Epithelial cell of esophagus (primary cell): ENCODE data around the gene ZMIZ1.

Source experiments
- DNase-seq: peaks from one replicate; pipeline ENCODE4 v3.0.0; 2010; ENCODE audit warnings: low read depth
- H3K4me3 ChIP-seq: 2 replicates; pipeline ENCODE4 v1.5.1; 2011; ENCODE audit warnings: mild to moderate bottlenecking, low read length, control low read depth
- CTCF ChIP-seq: IDR thresholded peaks from 2 replicates; pipeline ENCODE4 v1.5.1; 2011; ENCODE audit warnings: low read depth, mild to moderate bottlenecking, low read length, control low read depth, inconsistent platforms; ENCODE audit not compliant: insufficient read depth; ENCODE audit errors: missing control alignments

Gene ZMIZ1

GRCh38 chr10:79053481-79054202, 15.1 kb upstream of the ZMIZ1 start:
- H3K4me3 ChIP-seq = no peak overlapping the region
- no peak for TF ChIP-seq CTCF
- DNase-seq = no peak

GRCh38 chr10:79054203-79055099, 14.3 kb upstream of the ZMIZ1 start:
- no peak for TF ChIP-seq CTCF
- H3K4me3 ChIP-seq = no peak overlapping the region
- DNase-seq = no peak

- TF ChIP-seq CTCF = no peak
- no peak for DNase-seq
- H3K4me3 ChIP-seq = no peak overlapping the region
Measured at GRCh38 chr10:79055100-79055782, 13.5 kb upstream of the ZMIZ1 start.

GRCh38 chr10:79055892-79056291, 12.9 kb upstream of the ZMIZ1 start:
- no peak overlapping the region for H3K4me3 ChIP-seq
- no peak for TF ChIP-seq CTCF
- DNase-seq = no peak

- no peak overlapping the region for H3K4me3 ChIP-seq
- no peak for TF ChIP-seq CTCF
- DNase-seq = no peak
Measured at GRCh38 chr10:79056361-79056735, 12.4 kb upstream of the ZMIZ1 start.

GRCh38 chr10:79056736-79057391, 11.9 kb upstream of the ZMIZ1 start:
- no peak for TF ChIP-seq CTCF

More at GRCh38 chr10:79056736-79057391, 11.9 kb upstream of the ZMIZ1 start:
- DNase-seq = no peak
- no peak overlapping the region for H3K4me3 ChIP-seq
